CMK (cell line): Measurements from ENCODE around the gene UBE2K.
A peak's percentile ranks its signal among the peaks of the same experiment; 100 is the strongest.
"Not testable (repeated sequence)": the region's sequence is repeated elsewhere in the genome, so short reads cannot be mapped to it uniquely, and the experiment has no call there.

ENCODE experiments used
- DNase-seq: peaks from one replicate; pipeline ENCODE4 v3.0.0-alpha.2; 2010; ENCODE audit warnings: low read depth

The UBE2K gene

GRCh38 chr4:39697740-39698423, at the start of gene UBE2K:
TSS of gene UBE2K (plus strand) at chr4:39698136. CDS start at chr4:39698328, 192 bp downstream.
- peak; percentile 68 for DNase-seq

- no peak for DNase-seq
Observed at GRCh38 chr4:39648213-39648612, 49.7 kb upstream of the UBE2K start.

- DNase-seq, result no peak
Observed at GRCh38 chr4:39648827-39649558, 48.9 kb upstream of the UBE2K start.

- DNase-seq, result no peak
Observed at GRCh38 chr4:39649639-39650265, 48.2 kb upstream of the UBE2K start.

- DNase-seq, result not testable (repeated sequence)
Observed at GRCh38 chr4:39651586-39651985, 46.4 kb upstream of the UBE2K start.

GRCh38 chr4:39655211-39655610, 42.7 kb upstream of the UBE2K start:
- no peak for DNase-seq

GRCh38 chr4:39655876-39656275, 42.1 kb upstream of the UBE2K start:
- no peak for DNase-seq

- not testable (repeated sequence) for DNase-seq
Observed at GRCh38 chr4:39656638-39657037, 41.3 kb upstream of the UBE2K start.

GRCh38 chr4:39657465-39657864, 40.5 kb upstream of the UBE2K start:
- no peak for DNase-seq

GRCh38 chr4:39658756-39659155, 39.2 kb upstream of the UBE2K start:
- no peak for DNase-seq

- DNase-seq, result no peak
Observed at GRCh38 chr4:39660045-39660444, 37.9 kb upstream of the UBE2K start.

GRCh38 chr4:39660757-39661156, 37.2 kb upstream of the UBE2K start:
- no peak for DNase-seq

- no peak for DNase-seq
Observed at GRCh38 chr4:39662683-39663082, 35.3 kb upstream of the UBE2K start.

- no peak for DNase-seq
Observed at GRCh38 chr4:39664828-39665731, 32.9 kb upstream of the UBE2K start.

- no peak for DNase-seq
Observed at GRCh38 chr4:39667706-39668105, 30.2 kb upstream of the UBE2K start.

GRCh38 chr4:39668887-39669286, 29.0 kb upstream of the UBE2K start:
- DNase-seq, result no peak

- not testable (repeated sequence) for DNase-seq
Observed at GRCh38 chr4:39670296-39670695, 27.6 kb upstream of the UBE2K start.

GRCh38 chr4:39675681-39676080, 22.3 kb upstream of the UBE2K start:
- not testable (repeated sequence) for DNase-seq

- DNase-seq, result not testable (repeated sequence)
Observed at GRCh38 chr4:39681003-39681402, 16.9 kb upstream of the UBE2K start.

- DNase-seq, result no peak
Observed at GRCh38 chr4:39682138-39682537, 15.8 kb upstream of the UBE2K start.

- no peak for DNase-seq
Observed at GRCh38 chr4:39685990-39686389, 11.9 kb upstream of the UBE2K start.

GRCh38 chr4:39687014-39687413, 10.9 kb upstream of the UBE2K start:
- no peak for DNase-seq
